Measurements from ENCODE around the gene PAK5. TPM values are rescaled to one million over a fixed set of nuclear protein-coding genes. Genes with fewer than 3 reads are reported as not detected.

The PAK5 gene
- total and polyA plus RNA-seq, 8 donors, result 1.0 to 2.0 (median 1.5) TPM

DNA sequence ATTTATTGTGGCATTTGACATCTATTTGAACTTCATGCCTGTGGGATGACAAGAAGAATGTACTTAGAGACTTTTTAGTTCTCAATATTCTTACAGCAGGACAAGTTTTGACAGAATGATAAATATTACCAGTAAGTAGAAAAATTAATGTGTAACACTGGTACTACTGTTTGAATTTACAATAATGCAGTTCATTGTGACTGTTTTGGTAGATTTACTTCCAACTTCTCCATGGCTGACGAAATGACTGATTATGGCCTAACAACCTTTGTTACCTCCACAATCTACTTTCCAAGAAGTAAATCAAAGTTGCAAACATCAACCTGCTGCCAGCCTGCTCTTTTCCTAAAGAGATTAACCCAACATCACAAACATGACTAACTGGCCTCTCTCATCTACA is 38.5 kb downstream of the PAK5 start:
- no peaks in the 10 kb centered on the region for H3K27me3 ChIP-seq
- H3K4me3 ChIP-seq, result no peak overlapping the region
- 13 to 30% methylated on average over 1 of the region's 1 CpG for WGBS, 2 donors
- no peak overlapping the region for H3K27ac ChIP-seq
- intact Hi-C loops (cut with DNase I), result no loop called here
- FAIRE-seq (no peak), DNase-seq (peak in 1 of 6 donors; percentile 10), ATAC-seq (peak; percentile 16 to 91 (median 79))
- H3K36me3 ChIP-seq, result no peaks in the 10 kb centered on the region
- TF ChIP-seq, protein P1, sequence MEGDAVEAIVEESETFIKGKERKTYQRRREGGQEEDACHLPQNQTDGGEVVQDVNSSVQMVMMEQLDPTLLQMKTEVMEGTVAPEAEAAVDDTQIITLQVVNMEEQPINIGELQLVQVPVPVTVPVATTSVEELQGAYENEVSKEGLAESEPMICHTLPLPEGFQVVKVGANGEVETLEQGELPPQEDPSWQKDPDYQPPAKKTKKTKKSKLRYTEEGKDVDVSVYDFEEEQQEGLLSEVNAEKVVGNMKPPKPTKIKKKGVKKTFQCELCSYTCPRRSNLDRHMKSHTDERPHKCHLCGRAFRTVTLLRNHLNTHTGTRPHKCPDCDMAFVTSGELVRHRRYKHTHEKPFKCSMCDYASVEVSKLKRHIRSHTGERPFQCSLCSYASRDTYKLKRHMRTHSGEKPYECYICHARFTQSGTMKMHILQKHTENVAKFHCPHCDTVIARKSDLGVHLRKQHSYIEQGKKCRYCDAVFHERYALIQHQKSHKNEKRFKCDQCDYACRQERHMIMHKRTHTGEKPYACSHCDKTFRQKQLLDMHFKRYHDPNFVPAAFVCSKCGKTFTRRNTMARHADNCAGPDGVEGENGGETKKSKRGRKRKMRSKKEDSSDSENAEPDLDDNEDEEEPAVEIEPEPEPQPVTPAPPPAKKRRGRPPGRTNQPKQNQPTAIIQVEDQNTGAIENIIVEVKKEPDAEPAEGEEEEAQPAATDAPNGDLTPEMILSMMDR (IDR thresholded peaks at IDR 0.05), result no peak
- H3K9me3 ChIP-seq, result no peaks in the 10 kb centered on the region
- peaks cover 0 to 12% (median 0%) of the 10 kb centered on the region in 3 donors for H3K4me1 ChIP-seq

DNA sequence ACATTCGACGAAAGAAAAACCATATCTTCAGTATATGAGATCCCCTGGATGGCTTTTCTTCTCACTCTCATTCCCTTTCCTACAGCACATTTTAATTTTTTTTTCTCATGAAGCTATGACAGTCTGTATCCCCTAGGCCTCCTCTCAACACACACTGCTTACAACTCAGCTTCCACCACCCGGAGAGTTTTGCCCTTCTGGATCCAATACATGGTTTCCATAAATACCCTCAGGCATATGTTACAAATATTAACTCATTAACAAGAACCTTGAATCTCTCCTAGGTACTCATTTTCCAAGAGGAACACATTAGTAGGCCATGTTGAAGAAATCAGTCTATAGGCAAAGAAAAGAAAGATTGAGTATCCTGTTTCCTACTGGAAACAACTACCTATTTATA is 44.0 kb downstream of the PAK5 start:
- H3K4me3 ChIP-seq, result no peak overlapping the region
- H3K27me3 ChIP-seq, result no peaks in the 10 kb centered on the region
- H3K4me1 ChIP-seq, result peaks cover 0 to 4% (median 0%) of the 10 kb centered on the region in 3 donors
- TF ChIP-seq, protein P1 (IDR thresholded peaks at IDR 0.05), result no peak
- ATAC-seq (no peak), DNase-seq (no peak), FAIRE-seq (no peak)
- WGBS, 2 donors, result 79 to 91% methylated on average over 3 of the region's 3 CpGs
- no peaks in the 10 kb centered on the region for H3K9me3 ChIP-seq
- H3K27ac ChIP-seq, result no peak overlapping the region
- intact Hi-C loops (cut with DNase I), result no loop called here
- no peaks in the 10 kb centered on the region for H3K36me3 ChIP-seq

DNA sequence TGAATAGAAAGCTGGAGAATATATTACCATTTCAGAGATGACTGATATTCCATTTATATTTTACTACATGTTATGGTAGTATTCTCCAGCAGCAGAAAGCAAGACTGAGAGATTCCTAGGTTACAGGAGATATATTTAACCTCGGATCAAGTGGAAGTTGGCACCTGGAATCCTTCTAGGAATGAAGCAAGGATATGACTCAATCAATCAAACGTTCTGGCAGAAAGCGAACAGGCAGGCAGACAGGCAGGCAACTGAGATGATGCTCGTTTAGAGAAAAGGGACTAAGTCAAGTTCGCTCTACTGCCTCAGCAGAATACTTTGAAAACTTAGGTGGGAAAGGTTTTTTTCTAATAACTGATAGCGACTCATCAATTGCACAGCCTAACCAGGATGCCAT is 46.2 kb downstream of the PAK5 start:
- TF ChIP-seq, protein P1 (IDR thresholded peaks at IDR 0.05), result no peak
- Histone ChIP-seq H3K27ac (no peak overlapping the region), H3K27me3 (no peaks in the 10 kb centered on the region), H3K4me3 (no peak overlapping the region), H3K36me3 (no peaks in the 10 kb centered on the region), H3K4me1 (no peaks in the 10 kb centered on the region), H3K9me3 (no peaks in the 10 kb centered on the region)
- DNase-seq (no peak), ATAC-seq (no peak), FAIRE-seq (no peak)
- 53 to 59% methylated on average over 6 of the region's 6 CpGs for WGBS, 2 donors
- intact Hi-C loops (cut with DNase I), result no loop called here

DNA sequence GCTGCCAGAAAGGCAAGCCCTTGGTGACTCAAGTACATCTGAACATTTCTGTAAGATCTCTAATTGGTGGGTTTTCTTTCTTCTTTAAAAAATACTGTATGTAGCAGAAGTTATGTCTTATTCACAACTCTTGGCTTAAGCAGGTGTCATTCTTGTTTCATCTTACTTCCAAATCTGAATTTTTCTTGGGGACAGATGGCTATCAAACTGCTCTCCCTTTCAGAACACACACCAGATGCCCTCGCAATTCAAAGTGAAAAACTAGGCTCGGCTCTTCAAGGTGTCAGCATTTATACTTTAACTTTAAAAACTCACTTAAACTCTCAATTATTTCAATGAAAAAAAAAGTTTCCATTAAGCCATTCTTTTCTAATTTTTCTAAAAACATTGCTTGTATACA is 49.7 kb downstream of the PAK5 start:
- H3K4me3 ChIP-seq, result no peak overlapping the region
- DNase-seq (no peak), ATAC-seq (no peak), FAIRE-seq (no peak)
- no peaks in the 10 kb centered on the region for H3K4me1 ChIP-seq
- no peak overlapping the region for H3K27ac ChIP-seq
- TF ChIP-seq, protein P1 (IDR thresholded peaks at IDR 0.05), result no peak
- H3K9me3 ChIP-seq, result no peaks in the 10 kb centered on the region
- 70 to 90% methylated on average over 2 of the region's 2 CpGs for WGBS, 2 donors
- no peaks in the 10 kb centered on the region for H3K36me3 ChIP-seq
- H3K27me3 ChIP-seq, result no peaks in the 10 kb centered on the region
- intact Hi-C loops (cut with DNase I), result no loop called here

DNA sequence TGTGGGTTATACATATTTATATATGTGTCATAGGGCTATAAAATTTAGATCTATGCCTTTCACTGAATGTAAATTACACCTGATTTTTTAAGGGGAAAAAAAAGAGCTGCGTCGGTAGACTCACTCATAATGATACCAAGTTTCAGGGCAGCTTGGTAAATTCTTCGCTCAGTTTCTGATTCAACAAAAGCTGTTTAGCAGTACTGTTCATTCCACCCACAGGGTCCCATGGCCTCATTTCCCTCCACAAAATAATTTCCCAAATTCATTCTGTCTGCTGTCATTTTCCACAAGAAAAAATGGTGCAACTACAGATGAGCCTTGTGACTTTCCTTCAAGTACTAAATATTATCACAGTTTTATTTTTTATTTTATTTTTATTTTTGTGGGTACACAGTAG is 63.7 kb downstream of the PAK5 start:
- Histone ChIP-seq H3K27ac (no peak overlapping the region), H3K4me3 (no peak overlapping the region), H3K9me3 (no peaks in the 10 kb centered on the region), H3K4me1 (no peaks in the 10 kb centered on the region), H3K27me3 (no peaks in the 10 kb centered on the region), H3K36me3 (no peaks in the 10 kb centered on the region)
- ATAC-seq (no peak), DNase-seq (no peak), FAIRE-seq (no peak)
- TF ChIP-seq, protein P1 (IDR thresholded peaks at IDR 0.05), result no peak
- intact Hi-C loops (cut with DNase I), result no loop called here
- 90 to 96% methylated on average over 3 of the region's 3 CpGs for WGBS, 2 donors
